ENCODE results near the gene CXXC1.

GRCh38 chr18:50272568-50272967 lies 14.9 kb downstream of the CXXC1 start:
- TF ChIP-seq CTCF (IDR thresholded peaks at IDR 0.05) (no peak), EZH2phosphoT487 (IDR thresholded peaks at IDR 0.05) (no peak)
